ENCODE data around the gene CDH20. TPM values are rescaled to one million over a fixed set of nuclear protein-coding genes. Genes with fewer than 3 reads are reported as not detected.

The CDH20 gene
- total RNA-seq, 1 donor from 2014 or later = not detected

GRCh38 chr18:61556316-61556715, 223.1 kb downstream of the CDH20 start:
- no peak overlapping the region for H3K27ac Mint-ChIP-seq (ENCODE audit: unreplicated experiment)
- peaks cover 10% of the 10 kb centered on the region for H3K36me3 Mint-ChIP-seq (ENCODE audit: low read depth)
- no peak for DNase-seq (ENCODE audit: low spot score)
- no peak overlapping the region for H3K4me3 Mint-ChIP-seq (ENCODE audit: unreplicated experiment)
- peaks cover 31% of the 10 kb centered on the region for H3K4me1 Mint-ChIP-seq (ENCODE audit: low read depth)
- TF ChIP-seq, protein P1, sequence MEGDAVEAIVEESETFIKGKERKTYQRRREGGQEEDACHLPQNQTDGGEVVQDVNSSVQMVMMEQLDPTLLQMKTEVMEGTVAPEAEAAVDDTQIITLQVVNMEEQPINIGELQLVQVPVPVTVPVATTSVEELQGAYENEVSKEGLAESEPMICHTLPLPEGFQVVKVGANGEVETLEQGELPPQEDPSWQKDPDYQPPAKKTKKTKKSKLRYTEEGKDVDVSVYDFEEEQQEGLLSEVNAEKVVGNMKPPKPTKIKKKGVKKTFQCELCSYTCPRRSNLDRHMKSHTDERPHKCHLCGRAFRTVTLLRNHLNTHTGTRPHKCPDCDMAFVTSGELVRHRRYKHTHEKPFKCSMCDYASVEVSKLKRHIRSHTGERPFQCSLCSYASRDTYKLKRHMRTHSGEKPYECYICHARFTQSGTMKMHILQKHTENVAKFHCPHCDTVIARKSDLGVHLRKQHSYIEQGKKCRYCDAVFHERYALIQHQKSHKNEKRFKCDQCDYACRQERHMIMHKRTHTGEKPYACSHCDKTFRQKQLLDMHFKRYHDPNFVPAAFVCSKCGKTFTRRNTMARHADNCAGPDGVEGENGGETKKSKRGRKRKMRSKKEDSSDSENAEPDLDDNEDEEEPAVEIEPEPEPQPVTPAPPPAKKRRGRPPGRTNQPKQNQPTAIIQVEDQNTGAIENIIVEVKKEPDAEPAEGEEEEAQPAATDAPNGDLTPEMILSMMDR (IDR thresholded peaks at IDR 0.05) = no peak
- H3K9me3 Mint-ChIP-seq (ENCODE audit: low read depth) = peaks cover 11% of the 10 kb centered on the region
- no peaks in the 10 kb centered on the region for H3K27me3 Mint-ChIP-seq (ENCODE audit: low read depth)

- TF ChIP-seq, protein P1 (IDR thresholded peaks at IDR 0.05) = no peak
- no peak for DNase-seq (ENCODE audit: low spot score)
- H3K27ac Mint-ChIP-seq (ENCODE audit: unreplicated experiment) = no peak overlapping the region
- H3K4me1 Mint-ChIP-seq (ENCODE audit: low read depth) = peaks cover 25% of the 10 kb centered on the region
- peaks cover 12% of the 10 kb centered on the region for H3K9me3 Mint-ChIP-seq (ENCODE audit: low read depth)
- peaks cover 11% of the 10 kb centered on the region for H3K36me3 Mint-ChIP-seq (ENCODE audit: low read depth)
- H3K27me3 Mint-ChIP-seq (ENCODE audit: low read depth) = no peaks in the 10 kb centered on the region
- no peak overlapping the region for H3K4me3 Mint-ChIP-seq (ENCODE audit: unreplicated experiment)
Observed at GRCh38 chr18:61556862-61557261, 223.6 kb downstream of the CDH20 start.

GRCh38 chr18:61569176-61569892, 236.1 kb downstream of the CDH20 start:
- TF ChIP-seq, protein P1 (IDR thresholded peaks at IDR 0.05) = no peak
- Mint-ChIP-seq H3K4me1 (ENCODE audit: low read depth) (peaks cover 40% of the 10 kb centered on the region), H3K4me3 (ENCODE audit: unreplicated experiment) (peak overlapping the region; percentile 1), H3K27me3 (ENCODE audit: low read depth) (no peaks in the 10 kb centered on the region), H3K27ac (ENCODE audit: unreplicated experiment) (peak overlapping the region; percentile 99), H3K36me3 (ENCODE audit: low read depth) (peaks cover 8% of the 10 kb centered on the region), H3K9me3 (ENCODE audit: low read depth) (peaks cover 37% of the 10 kb centered on the region)
- DNase-seq (ENCODE audit: low spot score) = no peak

DNA sequence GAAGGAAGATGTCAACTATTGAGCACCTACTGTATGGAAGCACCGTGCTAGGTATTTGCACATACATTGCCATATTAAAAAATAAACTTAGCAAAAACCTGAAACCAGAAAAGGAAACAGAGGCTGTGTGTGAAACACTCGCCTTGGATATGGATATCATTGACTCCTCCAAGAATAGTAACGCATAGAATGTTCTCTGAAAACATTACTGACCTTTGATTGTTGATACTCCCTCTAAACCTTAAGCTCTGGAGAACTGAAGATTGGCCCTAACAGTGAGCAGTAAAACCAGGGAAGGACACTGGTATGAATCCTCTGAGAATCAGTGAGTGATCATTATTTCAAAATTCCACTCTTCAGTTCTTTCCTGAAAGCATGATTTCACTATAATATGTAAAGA, 236.8 kb downstream of the CDH20 start:
- Mint-ChIP-seq H3K4me3 (ENCODE audit: unreplicated experiment) (no peak overlapping the region), H3K9me3 (ENCODE audit: low read depth) (peaks cover 33% of the 10 kb centered on the region), H3K27me3 (ENCODE audit: low read depth) (no peaks in the 10 kb centered on the region), H3K36me3 (ENCODE audit: low read depth) (peaks cover 8% of the 10 kb centered on the region), H3K4me1 (ENCODE audit: low read depth) (peaks cover 47% of the 10 kb centered on the region), H3K27ac (ENCODE audit: unreplicated experiment) (peak overlapping the region; percentile 99)
- TF ChIP-seq, protein P1 (IDR thresholded peaks at IDR 0.05) = no peak
- DNase-seq (ENCODE audit: low spot score) = no peak

GRCh38 chr18:61572084-61572655, 238.9 kb downstream of the CDH20 start:
- no peaks in the 10 kb centered on the region for H3K27me3 Mint-ChIP-seq (ENCODE audit: low read depth)
- peaks cover 58% of the 10 kb centered on the region for H3K4me1 Mint-ChIP-seq (ENCODE audit: low read depth)
- H3K9me3 Mint-ChIP-seq (ENCODE audit: low read depth) = peaks cover 25% of the 10 kb centered on the region
- TF ChIP-seq, protein P1 (IDR thresholded peaks at IDR 0.05) = no peak
- no peak for DNase-seq (ENCODE audit: low spot score)
- no peak overlapping the region for H3K27ac Mint-ChIP-seq (ENCODE audit: unreplicated experiment)
- peaks cover 6% of the 10 kb centered on the region for H3K36me3 Mint-ChIP-seq (ENCODE audit: low read depth)
- no peak overlapping the region for H3K4me3 Mint-ChIP-seq (ENCODE audit: unreplicated experiment)

Measured in chondrocyte (in vitro differentiated cells).